Adipocyte (in vitro differentiated cells): Measurements from ENCODE around the gene REC114.
A peak's percentile ranks its signal among the peaks of the same experiment; 100 is the strongest.
"Not testable (repeated sequence)": the region's sequence is repeated elsewhere in the genome, so short reads cannot be mapped to it uniquely, and the experiment has no call there.

Experiments
- DNase-seq: peaks from one replicate; pipeline ENCODE4 v3.0.0-alpha.2; 2015; ENCODE audit warnings: low read depth
- H3K27me3 ChIP-seq: replicated peaks from 2 replicates; pipeline ENCODE4 v1.7.0; 2013; ENCODE audit warnings: mild to moderate bottlenecking, low read length, moderate library complexity; ENCODE audit not compliant: control insufficient read depth, insufficient read depth
- H3K36me3 ChIP-seq: 2 replicates; pipeline ENCODE4 v1.7.0; 2013; ENCODE audit warnings: low read length, mild to moderate bottlenecking, moderate library complexity; ENCODE audit not compliant: control insufficient read depth, insufficient read depth, severe bottlenecking
- H3K4me1 ChIP-seq: 2 replicates; pipeline ENCODE4 v1.7.0; 2013; ENCODE audit warnings: mild to moderate bottlenecking, low read length, moderate library complexity; ENCODE audit not compliant: control insufficient read depth, insufficient read depth
- H3K4me3 ChIP-seq: 2 replicates; pipeline ENCODE4 v1.7.0; 2013; ENCODE audit warnings: mild to moderate bottlenecking, low read length, moderate library complexity
- H3K9ac ChIP-seq: 2 replicates; pipeline ENCODE4 v1.7.0; 2013; ENCODE audit warnings: mild to moderate bottlenecking, low read length, moderate library complexity
- H3K9me3 ChIP-seq: 2 replicates; pipeline ENCODE4 v1.7.0; 2013; ENCODE audit warnings: mild to moderate bottlenecking, low read length, moderate library complexity; ENCODE audit not compliant: control insufficient read depth

The REC114 gene

GRCh38 chr15:73530649-73531048, 87.7 kb downstream of the REC114 start:
- Histone ChIP-seq H3K9me3 (no peaks in the 10 kb centered on the region), H3K9ac (no peak overlapping the region), H3K4me3 (no peak overlapping the region), H3K4me1 (no peaks in the 10 kb centered on the region), H3K27me3 (no peaks in the 10 kb centered on the region), H3K36me3 (no peaks in the 10 kb centered on the region)
- DNase-seq = peak; percentile 24

- H3K27me3 ChIP-seq = no peaks in the 10 kb centered on the region
- H3K4me1 ChIP-seq = peaks cover 14% of the 10 kb centered on the region
- H3K9me3 ChIP-seq = no peaks in the 10 kb centered on the region
- DNase-seq = no peak
- H3K4me3 ChIP-seq = no peak overlapping the region
- H3K36me3 ChIP-seq = no peaks in the 10 kb centered on the region
- H3K9ac ChIP-seq = no peak overlapping the region
Measured at GRCh38 chr15:73538123-73538522, 95.2 kb downstream of the REC114 start.

DNA sequence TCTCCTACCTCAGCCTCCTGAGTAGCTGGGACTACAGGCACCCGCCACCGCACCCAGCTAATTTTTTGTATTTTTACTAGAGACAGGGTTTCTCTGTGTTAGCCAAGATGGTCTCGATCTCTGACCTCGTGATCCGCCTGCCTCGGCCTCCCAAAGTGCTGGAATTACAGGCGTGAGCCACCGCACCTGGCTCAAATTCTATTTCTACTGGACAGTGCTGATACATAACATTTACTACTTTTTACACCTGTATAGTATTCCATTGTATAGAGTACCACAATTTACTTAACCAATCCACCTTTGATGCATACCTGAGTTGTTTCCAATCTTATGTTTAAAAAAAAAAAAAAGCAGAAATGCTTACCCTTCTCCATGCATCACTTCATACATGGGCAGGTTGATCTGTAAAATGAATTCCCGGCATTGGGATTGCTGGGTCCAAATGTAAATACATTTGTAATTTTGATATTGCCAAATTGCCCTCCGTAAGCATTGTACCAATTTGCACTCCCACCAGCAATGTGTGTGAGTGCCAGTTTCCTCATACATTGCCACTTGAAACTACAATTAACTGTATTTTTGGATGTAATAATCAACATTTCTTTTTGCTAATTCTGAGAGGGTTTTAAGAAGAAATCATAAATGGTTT, 95.7 kb downstream of the REC114 start:
- no peak overlapping the region for H3K9ac ChIP-seq
- no peak overlapping the region for H3K4me3 ChIP-seq
- no peaks in the 10 kb centered on the region for H3K9me3 ChIP-seq
- H3K4me1 ChIP-seq = peaks cover 14% of the 10 kb centered on the region
- H3K36me3 ChIP-seq = no peaks in the 10 kb centered on the region
- DNase-seq = no peak
- H3K27me3 ChIP-seq = no peaks in the 10 kb centered on the region

- no peak for DNase-seq
- H3K4me1 ChIP-seq = peaks cover 14% of the 10 kb centered on the region
- H3K9ac ChIP-seq = no peak overlapping the region
- H3K36me3 ChIP-seq = no peaks in the 10 kb centered on the region
- no peaks in the 10 kb centered on the region for H3K27me3 ChIP-seq
- no peak overlapping the region for H3K4me3 ChIP-seq
- no peaks in the 10 kb centered on the region for H3K9me3 ChIP-seq
Measured at GRCh38 chr15:73539212-73540128, 96.5 kb downstream of the REC114 start.

DNA sequence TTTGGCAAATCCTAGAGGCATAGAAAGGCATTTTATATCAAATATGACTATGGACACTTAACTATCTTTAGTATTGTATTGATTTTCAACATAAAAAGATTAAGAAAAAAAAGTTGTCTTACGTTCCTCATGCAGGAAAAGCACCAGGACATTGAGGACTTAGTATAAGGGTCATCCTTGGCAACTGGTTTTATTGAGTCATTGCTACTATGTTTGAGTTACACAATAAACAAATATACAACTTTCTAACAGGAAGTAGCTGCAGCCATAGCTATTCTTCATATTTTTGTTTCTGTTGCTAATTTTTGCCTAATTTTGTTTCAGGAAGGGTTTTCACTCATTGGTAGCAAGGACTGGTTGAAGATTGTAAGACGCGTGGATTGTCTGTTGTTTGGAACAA, 97.2 kb downstream of the REC114 start:
- H3K9me3 ChIP-seq = no peaks in the 10 kb centered on the region
- H3K4me1 ChIP-seq = peaks cover 14% of the 10 kb centered on the region
- DNase-seq = peak; percentile 21
- H3K4me3 ChIP-seq = no peak overlapping the region
- H3K36me3 ChIP-seq = no peaks in the 10 kb centered on the region
- no peaks in the 10 kb centered on the region for H3K27me3 ChIP-seq
- no peak overlapping the region for H3K9ac ChIP-seq

GRCh38 chr15:73541479-73541878, 98.5 kb downstream of the REC114 start:
- Histone ChIP-seq H3K9ac (no peak overlapping the region), H3K36me3 (no peaks in the 10 kb centered on the region), H3K9me3 (no peaks in the 10 kb centered on the region), H3K27me3 (no peaks in the 10 kb centered on the region), H3K4me3 (no peak overlapping the region), H3K4me1 (peaks cover 14% of the 10 kb centered on the region)
- DNase-seq = no peak

- not testable (repeated sequence) for H3K9me3 ChIP-seq, H3K9ac ChIP-seq, H3K4me3 ChIP-seq, H3K27me3 ChIP-seq, H3K4me1 ChIP-seq, H3K36me3 ChIP-seq, DNase-seq
Measured at GRCh38 chr15:73548925-73549324, 106.0 kb downstream of the REC114 start.

DNA sequence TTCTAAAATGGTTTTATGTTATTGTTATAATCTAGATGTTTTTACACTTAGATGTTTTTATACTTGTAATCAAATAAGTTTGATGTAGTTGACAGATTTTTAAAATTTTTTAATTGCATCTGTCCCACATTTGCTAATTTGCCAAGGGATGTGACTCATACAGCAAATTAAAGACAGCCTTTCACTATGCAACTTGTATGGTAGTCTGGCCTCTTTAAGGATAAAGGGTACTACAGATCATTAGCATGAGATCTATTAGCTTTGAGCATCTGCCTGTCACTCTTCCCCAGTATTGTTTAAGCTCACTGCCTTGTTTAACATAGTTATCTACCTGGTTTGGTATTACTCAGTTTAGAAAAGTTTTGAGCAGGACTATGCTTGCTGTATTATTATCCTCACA, 107.2 kb downstream of the REC114 start:
- no peaks in the 10 kb centered on the region for H3K9me3 ChIP-seq
- H3K27me3 ChIP-seq = no peaks in the 10 kb centered on the region
- H3K4me3 ChIP-seq = no peak overlapping the region
- H3K36me3 ChIP-seq = peaks cover 5% of the 10 kb centered on the region
- peak; percentile 22 for DNase-seq
- H3K9ac ChIP-seq = no peak overlapping the region
- peaks cover 4% of the 10 kb centered on the region for H3K4me1 ChIP-seq

DNA sequence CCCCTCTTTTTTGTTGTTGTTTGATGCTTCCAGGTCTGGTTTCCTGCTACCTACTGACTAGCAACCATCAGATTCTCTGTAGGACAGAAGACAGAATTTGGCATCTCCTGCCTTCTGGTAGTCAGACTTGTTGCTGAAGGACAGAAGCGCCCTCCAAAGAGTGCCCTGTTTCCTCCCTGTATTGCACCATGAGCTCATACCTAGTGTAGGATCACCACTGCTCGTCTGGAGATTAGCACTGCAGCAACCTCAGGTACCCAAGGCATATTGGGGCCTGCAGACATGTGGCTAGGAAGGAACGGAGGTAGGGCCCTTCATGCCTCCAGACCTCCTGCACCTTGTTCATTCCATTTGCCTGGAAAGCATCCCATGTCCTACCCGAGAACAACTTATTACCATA, 112.1 kb downstream of the REC114 start:
- no peak for DNase-seq

GRCh38 chr15:73558529-73558928, 115.6 kb downstream of the REC114 start:
- no peaks in the 10 kb centered on the region for H3K4me1 ChIP-seq
- peaks cover 69% of the 10 kb centered on the region for H3K36me3 ChIP-seq
- H3K9me3 ChIP-seq = no peaks in the 10 kb centered on the region
- DNase-seq = no peak
- H3K27me3 ChIP-seq = no peaks in the 10 kb centered on the region
- no peak overlapping the region for H3K9ac ChIP-seq
- H3K4me3 ChIP-seq = no peak overlapping the region

More for the DNA sequence above, 112.1 kb downstream of the REC114 start:
- H3K4me1 ChIP-seq = peaks cover 4% of the 10 kb centered on the region
- H3K36me3 ChIP-seq = peaks cover 42% of the 10 kb centered on the region
- no peak overlapping the region for H3K4me3 ChIP-seq
- no peak overlapping the region for H3K9ac ChIP-seq
- no peaks in the 10 kb centered on the region for H3K27me3 ChIP-seq
- H3K9me3 ChIP-seq = no peaks in the 10 kb centered on the region

GRCh38 chr15:73560501-73561117, 117.6 kb downstream of the REC114 start:
- Histone ChIP-seq H3K9me3 (no peaks in the 10 kb centered on the region), H3K36me3 (peaks cover 68% of the 10 kb centered on the region)
- DNase-seq = peak; percentile 89

More at GRCh38 chr15:73560501-73561117, 117.6 kb downstream of the REC114 start:
- Histone ChIP-seq H3K27me3 (no peaks in the 10 kb centered on the region), H3K4me1 (peaks cover 6% of the 10 kb centered on the region), H3K4me3 (no peak overlapping the region), H3K9ac (no peak overlapping the region)
